HCT116 (cell line): ENCODE data around the gene CTNNA2. TPM values are rescaled to one million over a fixed set of nuclear protein-coding genes. Genes with fewer than 3 reads are reported as not detected.

Source experiments
- ATAC-seq: fragments of 200-7000 bp; cut with Tn5 transposase; 2 replicates; pipeline ENCODE4 v1.9.1; 2020; ENCODE audit warnings: mild to moderate bottlenecking, moderate library complexity
- BruUV-seq: library from RNA; stranded (reverse); fragments of 400-500 nt; replicated peaks from 2 replicates; lab custom pipeline; 2021; lab: Mats Ljungman, UMichigan
- CTCF ChIA-PET: fragments of 300-600 bp; sonication (Branson Sonifier 250); formaldehyde crosslinking; loops from one replicate; lab custom pipeline; 2021; ENCODE audit warnings: antibody characterized with exemption; lab: Charles Lee
- POLR2A ChIA-PET: fragments of 300-600, 350-600 bp; sonication (Branson Sonifier 250); formaldehyde crosslinking; loops from one replicate; lab custom pipeline; 2021; ENCODE audit warnings: antibody characterized with exemption; lab: Charles Lee
- RAD21 ChIA-PET, 2 experiments: fragments of 300-600 bp; sonication (Branson Sonifier 250); formaldehyde crosslinking; loops; one replicate each; lab custom pipeline; 2023; ENCODE audit warnings: low total read pairs in 2 of 2; ENCODE audit not compliant: uncharacterized antibody in 2 of 2, unreplicated experiment in 2 of 2, low non-redundant PET in 1 of 2; lab: Charles Lee
- DNase-seq: peaks from one replicate; pipeline ENCODE4 v3.0.0-alpha.2; 2010; ENCODE audit warnings: low read depth, low spot score
- H2AFZ ChIP-seq: fragments of 200-600 bp; shearing (Covaris generic), sonication (generic); 2 replicates; pipeline ENCODE4 v1.6.1; 2017; ENCODE audit warnings: low read depth, mixed run types, mixed read lengths, antibody characterized with exemption, low read length; ENCODE audit not compliant: poor library complexity, severe bottlenecking
- H3K27ac ChIP-seq: 2 replicates; pipeline ENCODE4 v1.5.1; 2012; ENCODE audit warnings: low read depth, low read length
- H3K27me3 ChIP-seq: fragments of 200-600 bp; sonication (generic); 2 replicates; pipeline ENCODE4 v1.6.1; 2016; ENCODE audit warnings: mixed run types, low read length, mixed read lengths; ENCODE audit not compliant: insufficient read depth
- H3K36me3 ChIP-seq, 2 experiments: fragments of 200-500 bp in 1 of 2; fragments of 200-600 bp in 1 of 2; sonication (Bioruptor generic) in 1 of 2; sonication (generic) in 1 of 2; 2 replicates each; pipeline versions ENCODE4 v1.5.1 to v1.6.1; 2014 to 2016; ENCODE audit warnings: low read length in 2 of 2, inconsistent platforms in 1 of 2, mixed read lengths in 1 of 2, mixed run types in 1 of 2; ENCODE audit not compliant: insufficient read depth in 2 of 2, control insufficient read depth in 1 of 2
- H3K4me1 ChIP-seq, 2 experiments: fragments of 200-600 bp in 1 of 2; sonication (generic) in 1 of 2; 2 replicates each; pipeline versions ENCODE4 v1.5.1 to v1.6.1; 2012 to 2017; ENCODE audit warnings: low read length in 2 of 2, inconsistent platforms in 1 of 2, mild to moderate bottlenecking in 1 of 2, mixed read lengths in 1 of 2, mixed run types in 1 of 2, moderate library complexity in 1 of 2; ENCODE audit not compliant: insufficient read depth in 2 of 2, control insufficient read depth in 1 of 2
- H3K4me2 ChIP-seq: fragments of 200-600 bp; sonication (generic); 2 replicates; pipeline ENCODE4 v1.6.1; 2017; ENCODE audit warnings: mixed run types, low read length, mixed read lengths
- H3K4me3 ChIP-seq, 2 experiments: fragments of 200-600 bp in 1 of 2; sonication (generic) in 1 of 2; replicated peaks in 1 of 2; 2 replicates each; pipeline ENCODE4 v1.5.1; 2011 to 2016; ENCODE audit warnings: low read length in 2 of 2, control low read depth in 1 of 2, low read depth in 1 of 2, mild to moderate bottlenecking in 1 of 2, mixed read lengths in 1 of 2, mixed run types in 1 of 2
- H3K79me2 ChIP-seq: fragments of 200-600 bp; sonication (generic); 2 replicates; pipeline ENCODE4 v1.6.1; 2017; ENCODE audit warnings: mild to moderate bottlenecking, mixed run types, low read length, moderate library complexity, mixed read lengths; ENCODE audit not compliant: insufficient read depth
- H3K9ac ChIP-seq: fragments of 200-600 bp; sonication (generic); 2 replicates; pipeline ENCODE4 v1.6.1; 2016; ENCODE audit warnings: low read length, mixed read lengths
- H3K9me2 ChIP-seq: fragments of 200-600 bp; sonication (generic), shearing (Covaris generic); 2 replicates; pipeline ENCODE4 v1.6.1; 2017; ENCODE audit warnings: mixed run types, mild to moderate bottlenecking, moderate library complexity; ENCODE audit not compliant: insufficient read depth
- H3K9me3 ChIP-seq, 2 experiments: fragments of 200-500 bp in 1 of 2; fragments of 200-600 bp in 1 of 2; sonication (Bioruptor generic) in 1 of 2; sonication (generic) in 1 of 2; 2 replicates each; pipeline ENCODE4 v1.6.1; 2014 to 2017; ENCODE audit warnings: low read length in 2 of 2, mixed read lengths in 2 of 2, inconsistent platforms in 1 of 2, low read depth in 1 of 2, mild to moderate bottlenecking in 1 of 2, mixed run types in 1 of 2, moderate library complexity in 1 of 2; ENCODE audit not compliant: control insufficient read depth in 1 of 2, insufficient read depth in 1 of 2
- H4K20me1 ChIP-seq: fragments of 200-600 bp; sonication (generic), shearing (Covaris generic); 2 replicates; pipeline ENCODE4 v1.6.1; 2017; ENCODE audit warnings: mixed run types, mild to moderate bottlenecking, moderate library complexity; ENCODE audit not compliant: insufficient read depth
- CBX3 ChIP-seq: IDR thresholded peaks from 2 replicates; pipeline ENCODE4 v1.6.1; 2012; ENCODE audit warnings: low read depth
- ELF1 ChIP-seq: IDR thresholded peaks from 2 replicates; pipeline ENCODE4 v1.6.1; 2012; ENCODE audit warnings: low read depth, borderline replicate concordance
- FOSL1 ChIP-seq: IDR thresholded peaks from 2 replicates; pipeline ENCODE4 v1.6.1; 2012; ENCODE audit warnings: low read depth
- JUND ChIP-seq: IDR thresholded peaks from 2 replicates; pipeline ENCODE4 v1.6.1; 2012
- RAD21 ChIP-seq: IDR thresholded peaks from 2 replicates; pipeline ENCODE4 v1.6.1; 2012; ENCODE audit warnings: low read depth, mild to moderate bottlenecking
- SIN3A ChIP-seq: IDR thresholded peaks from 2 replicates; pipeline ENCODE4 v1.6.1; 2012; ENCODE audit warnings: low read depth
- SP1 ChIP-seq: IDR thresholded peaks from 2 replicates; pipeline ENCODE4 v1.6.1; 2012; ENCODE audit warnings: low read depth
- YY1 ChIP-seq: IDR thresholded peaks from 2 replicates; pipeline ENCODE4 v1.6.1; 2011; ENCODE audit warnings: low read length, low read depth, moderate library complexity, mild to moderate bottlenecking; ENCODE audit not compliant: insufficient replicate concordance; ENCODE audit errors: extremely low read depth
- ZNF274 ChIP-seq: fragments of 200-500 bp; sonication (Bioruptor generic); IDR thresholded peaks from 2 replicates; pipeline ENCODE4 v1.6.1; 2014; ENCODE audit warnings: mild to moderate bottlenecking, low read depth, low read length, inconsistent platforms
- intact Hi-C: fragments of 100-400 bp; cut with micrococcal nuclease; formaldehyde crosslinking; loops from 2 replicates; pipeline ENCODE4 v1.10.0; 2022
- total RNA-seq: library from RNA; stranded (reverse); gene quantifications from one replicate; pipeline ENCODE4 v1.2.1, GENCODE V29; 2021; ENCODE audit not compliant: unreplicated experiment
- TF ChIP-seq, protein P1 (sequence below): IDR thresholded peaks from 2 replicates; pipeline ENCODE4 v1.6.1; 2012; ENCODE audit warnings: low read depth
- TF ChIP-seq, protein P2 (sequence below): IDR thresholded peaks from 2 replicates; pipeline ENCODE4 v1.6.1; 2012
- TF ChIP-seq, protein P3 (sequence below): IDR thresholded peaks from 2 replicates; pipeline ENCODE4 v1.6.1; 2012

The CTNNA2 gene
- total RNA-seq, 1 experiment from 2014 or later = not detected

DNA sequence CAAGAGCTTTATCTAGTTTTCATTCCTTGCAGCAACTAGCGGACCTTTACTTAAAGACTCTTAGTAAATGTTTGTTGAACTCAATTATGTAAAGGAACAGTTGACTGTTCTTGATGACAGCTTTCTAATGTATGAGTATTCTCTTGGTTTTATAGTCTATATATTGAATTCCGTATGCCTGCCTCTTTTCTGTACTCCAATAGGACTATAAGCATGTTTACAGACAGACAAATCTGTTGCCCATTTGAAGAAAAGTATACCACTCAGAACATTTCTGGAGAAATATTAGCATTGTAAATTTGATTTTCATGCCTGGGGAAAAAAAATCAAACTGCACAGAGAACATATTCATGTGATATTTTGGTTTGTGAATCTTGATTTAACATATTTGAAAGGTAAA lies 682.2 kb downstream of the CTNNA2 start:
- Histone ChIP-seq H4K20me1 (no peaks in the 10 kb centered on the region), H3K27ac (no peak overlapping the region), H3K4me1 (no peaks in the 10 kb centered on the region), H3K4me3 (no peak overlapping the region), H3K9me3 (peaks cover 5% of the 10 kb centered on the region in 2 experiments; a peak in 2 of 4 replicates), H3K9ac (no peak overlapping the region), H3K36me3 (no peaks in the 10 kb centered on the region), H3K9me2 (no peaks in the 10 kb centered on the region), H3K27me3 (no peaks in the 10 kb centered on the region), H3K4me2 (no peak overlapping the region), H2AFZ (no peak overlapping the region), H3K79me2 (no peaks in the 10 kb centered on the region)
- TF ChIP-seq, protein P1, sequence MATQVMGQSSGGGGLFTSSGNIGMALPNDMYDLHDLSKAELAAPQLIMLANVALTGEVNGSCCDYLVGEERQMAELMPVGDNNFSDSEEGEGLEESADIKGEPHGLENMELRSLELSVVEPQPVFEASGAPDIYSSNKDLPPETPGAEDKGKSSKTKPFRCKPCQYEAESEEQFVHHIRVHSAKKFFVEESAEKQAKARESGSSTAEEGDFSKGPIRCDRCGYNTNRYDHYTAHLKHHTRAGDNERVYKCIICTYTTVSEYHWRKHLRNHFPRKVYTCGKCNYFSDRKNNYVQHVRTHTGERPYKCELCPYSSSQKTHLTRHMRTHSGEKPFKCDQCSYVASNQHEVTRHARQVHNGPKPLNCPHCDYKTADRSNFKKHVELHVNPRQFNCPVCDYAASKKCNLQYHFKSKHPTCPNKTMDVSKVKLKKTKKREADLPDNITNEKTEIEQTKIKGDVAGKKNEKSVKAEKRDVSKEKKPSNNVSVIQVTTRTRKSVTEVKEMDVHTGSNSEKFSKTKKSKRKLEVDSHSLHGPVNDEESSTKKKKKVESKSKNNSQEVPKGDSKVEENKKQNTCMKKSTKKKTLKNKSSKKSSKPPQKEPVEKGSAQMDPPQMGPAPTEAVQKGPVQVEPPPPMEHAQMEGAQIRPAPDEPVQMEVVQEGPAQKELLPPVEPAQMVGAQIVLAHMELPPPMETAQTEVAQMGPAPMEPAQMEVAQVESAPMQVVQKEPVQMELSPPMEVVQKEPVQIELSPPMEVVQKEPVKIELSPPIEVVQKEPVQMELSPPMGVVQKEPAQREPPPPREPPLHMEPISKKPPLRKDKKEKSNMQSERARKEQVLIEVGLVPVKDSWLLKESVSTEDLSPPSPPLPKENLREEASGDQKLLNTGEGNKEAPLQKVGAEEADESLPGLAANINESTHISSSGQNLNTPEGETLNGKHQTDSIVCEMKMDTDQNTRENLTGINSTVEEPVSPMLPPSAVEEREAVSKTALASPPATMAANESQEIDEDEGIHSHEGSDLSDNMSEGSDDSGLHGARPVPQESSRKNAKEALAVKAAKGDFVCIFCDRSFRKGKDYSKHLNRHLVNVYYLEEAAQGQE = no peak
- TF ChIP-seq JUND (no peak), FOSL1 (no peak), RAD21 (no peak), YY1 (no peak), SP1 (no peak), SIN3A (no peak), ZNF274 (no peak), ELF1 (no peak), CBX3 (no peak)
- TF ChIP-seq, protein P2, sequence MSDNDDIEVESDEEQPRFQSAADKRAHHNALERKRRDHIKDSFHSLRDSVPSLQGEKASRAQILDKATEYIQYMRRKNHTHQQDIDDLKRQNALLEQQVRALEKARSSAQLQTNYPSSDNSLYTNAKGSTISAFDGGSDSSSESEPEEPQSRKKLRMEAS = no peak
- TF ChIP-seq, protein P3, sequence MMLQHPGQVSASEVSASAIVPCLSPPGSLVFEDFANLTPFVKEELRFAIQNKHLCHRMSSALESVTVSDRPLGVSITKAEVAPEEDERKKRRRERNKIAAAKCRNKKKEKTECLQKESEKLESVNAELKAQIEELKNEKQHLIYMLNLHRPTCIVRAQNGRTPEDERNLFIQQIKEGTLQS = no peak
- ChIA-PET POLR2A (no interaction called here), CTCF (no interaction called here), RAD21 (no interaction called here)
- no peak for DNase-seq
- no TSS peak for BruUV-seq
- ATAC-seq = no peak
- intact Hi-C loops = no loop called here
